Activated naive CD4-positive, alpha-beta T cell (primary cell): ENCODE data around the gene NPAS4.
"Not testable (repeated sequence)": the region's sequence is repeated elsewhere in the genome, so short reads cannot be mapped to it uniquely, and the experiment has no call there.

Experiments used
- DNase-seq, 4 experiments: peaks; one replicate each; lab custom pipeline; 2025; lab: John Stamatoyannopoulos, UW

Gene NPAS4

DNA sequence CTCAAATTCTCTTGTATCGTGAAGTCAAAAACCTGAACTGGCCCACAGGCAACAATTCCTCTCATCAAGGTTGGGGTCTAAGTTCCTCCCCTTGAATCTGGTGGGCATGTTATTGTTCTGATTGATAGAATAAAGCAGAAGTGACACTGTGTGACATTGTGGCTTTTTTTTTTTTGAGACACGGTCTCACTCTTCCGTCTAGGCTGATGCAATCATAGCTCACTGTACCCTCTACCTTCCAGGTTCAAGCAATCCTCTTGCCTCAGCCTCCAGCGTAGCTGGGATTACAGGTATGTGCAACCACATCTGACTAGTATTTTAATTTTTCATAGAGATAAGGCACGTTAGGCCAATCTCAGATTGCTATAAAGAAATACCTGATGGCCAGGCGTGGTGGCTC, 37.0 kb downstream of the NPAS4 start:
- no peak for DNase-seq

- no peak for DNase-seq
These were observed 38.4 kb downstream of the NPAS4 start for GRCh38 chr11:66459138-66459778.

- no peak for DNase-seq
These were observed 41.2 kb downstream of the NPAS4 start for GRCh38 chr11:66462010-66462409.

DNA sequence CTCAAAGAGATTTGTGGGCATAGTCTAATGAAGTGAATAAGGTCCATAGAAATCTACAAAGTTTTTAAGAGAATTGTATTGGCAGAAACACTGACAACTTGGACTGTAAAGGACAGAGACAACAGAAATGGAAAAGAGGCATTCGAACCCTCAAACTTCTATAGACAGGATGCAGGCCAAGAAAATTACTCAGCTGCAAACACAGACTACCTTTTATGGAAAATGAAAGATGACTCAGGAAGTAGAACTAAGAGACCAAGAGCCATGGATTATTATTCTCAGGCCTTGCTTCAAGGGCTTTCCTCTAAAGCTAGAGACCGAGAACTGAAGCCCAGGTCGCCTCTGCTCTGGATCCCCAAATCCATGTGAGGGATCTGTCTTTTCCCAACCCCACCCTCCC, 42.1 kb downstream of the NPAS4 start:
- DNase-seq: no peak

DNA sequence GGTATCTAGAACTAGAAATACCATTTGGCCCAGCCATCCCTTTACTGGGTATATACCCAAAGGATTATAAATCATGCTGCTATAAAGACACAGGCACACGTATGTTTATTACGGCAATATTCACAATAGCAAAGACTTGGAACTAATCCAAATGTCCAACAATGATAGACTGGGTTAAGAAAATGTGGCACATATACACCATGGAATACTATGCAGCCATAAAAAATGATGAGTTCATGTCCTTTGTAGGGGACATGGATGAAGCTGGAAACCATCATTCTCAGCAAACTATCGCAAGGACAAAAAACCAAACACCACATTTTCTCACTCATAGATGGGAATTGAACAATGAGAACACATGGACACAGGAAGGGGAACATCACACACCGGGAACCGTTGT, 43.3 kb downstream of the NPAS4 start:
- not testable (repeated sequence) for DNase-seq

DNA sequence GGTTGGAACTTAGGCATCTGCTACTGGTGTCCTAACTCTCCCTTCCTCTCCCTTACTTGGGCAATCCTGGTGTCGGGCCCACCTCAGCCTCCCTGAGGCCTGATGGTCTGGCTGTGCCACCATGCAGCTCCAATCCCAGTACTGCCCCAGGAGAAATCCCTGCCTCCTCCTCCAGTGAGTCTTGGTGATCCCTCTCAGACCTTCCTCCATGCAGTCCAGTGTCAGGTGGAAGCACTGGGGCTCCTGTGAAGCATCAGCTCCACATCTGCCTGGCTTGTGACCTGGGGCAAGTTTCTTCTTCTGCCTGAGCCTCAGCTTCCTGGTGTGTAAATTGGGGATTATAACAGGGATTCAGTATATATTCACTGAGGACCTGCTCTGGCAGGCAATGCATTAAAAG, 44.1 kb downstream of the NPAS4 start:
- no peak for DNase-seq

- DNase-seq: no peak
These were observed 44.8 kb downstream of the NPAS4 start for GRCh38 chr11:66465373-66466224.

GRCh38 chr11:66466225-66467033, 45.6 kb downstream of the NPAS4 start, which contains the start of gene PELI3:
PELI3 (plus strand) TSS chr11:66466905; CDS start chr11:66468129, 1,224 bp downstream.
- DNase-seq: peak; percentile 78 to 94 (median 92)

DNA sequence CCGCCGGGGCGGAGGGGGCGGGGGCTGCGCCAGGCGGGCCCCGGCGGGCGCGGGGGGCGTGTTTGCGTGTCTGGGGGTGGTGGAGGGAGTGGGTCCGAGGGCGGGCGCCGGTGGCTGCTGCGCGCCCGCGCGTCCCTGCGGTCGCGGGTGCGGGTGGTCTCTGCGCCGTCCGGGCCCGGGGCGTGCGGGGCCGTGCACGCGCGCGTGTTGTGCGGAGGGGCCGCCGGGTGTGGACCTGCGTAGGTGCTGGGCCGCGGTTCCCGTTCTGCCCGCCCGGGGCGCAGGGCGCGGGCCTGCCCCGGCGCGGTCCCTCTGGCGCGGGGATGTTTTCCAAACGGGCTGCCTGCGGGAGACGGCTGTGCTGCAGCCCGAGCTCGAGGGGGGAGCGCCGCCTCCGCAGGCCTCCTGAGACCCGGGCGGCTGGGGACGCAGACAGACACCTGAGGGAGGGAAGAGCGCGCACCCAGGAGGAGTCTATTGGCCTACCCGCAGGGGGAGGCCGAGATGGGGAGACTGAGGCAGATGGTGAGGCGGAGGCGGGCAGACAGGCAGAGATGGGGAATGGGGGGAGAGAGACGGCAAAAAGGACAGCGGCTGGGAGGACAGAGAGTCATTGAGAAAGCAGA, 46.3 kb downstream of the NPAS4 start:
- peak in 2 of 4 experiments; percentile 27 to 59 for DNase-seq

DNA sequence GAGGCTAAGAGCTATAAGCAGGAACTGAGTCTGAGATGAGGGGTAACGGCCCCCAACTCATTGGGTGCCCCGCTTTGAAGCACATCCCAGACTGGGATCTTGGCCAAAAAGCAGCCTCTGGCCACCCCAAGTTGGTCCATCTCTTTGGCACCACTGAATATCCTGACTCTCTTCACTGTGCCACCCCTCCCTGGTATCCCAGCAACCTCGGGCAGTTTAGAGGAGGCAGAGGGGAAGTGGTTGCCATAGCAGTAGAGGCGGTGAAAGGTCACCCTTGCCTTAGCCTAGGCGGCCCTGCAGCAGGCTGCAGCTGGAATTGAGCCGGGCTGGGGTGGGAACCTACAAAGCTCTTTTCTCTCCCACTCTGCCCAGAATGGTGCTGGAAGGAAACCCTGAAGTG, 46.9 kb downstream of the NPAS4 start:
- DNase-seq: no peak

GRCh38 chr11:66468691-66469090, 47.9 kb downstream of the NPAS4 start:
- DNase-seq: no peak

DNA sequence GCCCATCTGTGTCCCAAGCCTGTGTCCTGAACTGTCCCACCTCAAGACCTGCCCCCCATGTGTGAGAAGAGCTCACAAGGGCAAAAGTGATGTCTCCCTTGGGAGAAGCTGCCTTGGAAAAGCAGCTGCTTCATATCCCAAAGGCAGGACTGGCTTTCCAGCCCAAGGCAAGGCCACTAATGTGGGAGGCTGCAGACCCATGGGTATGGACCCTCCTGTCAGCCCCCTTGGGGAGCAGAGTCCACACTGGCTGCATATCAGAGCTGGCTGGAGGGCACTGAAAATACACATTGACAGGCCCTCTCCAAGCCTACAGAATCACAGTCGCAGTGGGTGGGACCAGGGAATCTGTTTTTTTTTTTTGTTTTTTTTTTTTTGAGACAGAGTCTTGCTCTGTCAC, 48.6 kb downstream of the NPAS4 start:
- no peak for DNase-seq

GRCh38 chr11:66470015-66470414, 49.2 kb downstream of the NPAS4 start:
- DNase-seq: no peak

DNA sequence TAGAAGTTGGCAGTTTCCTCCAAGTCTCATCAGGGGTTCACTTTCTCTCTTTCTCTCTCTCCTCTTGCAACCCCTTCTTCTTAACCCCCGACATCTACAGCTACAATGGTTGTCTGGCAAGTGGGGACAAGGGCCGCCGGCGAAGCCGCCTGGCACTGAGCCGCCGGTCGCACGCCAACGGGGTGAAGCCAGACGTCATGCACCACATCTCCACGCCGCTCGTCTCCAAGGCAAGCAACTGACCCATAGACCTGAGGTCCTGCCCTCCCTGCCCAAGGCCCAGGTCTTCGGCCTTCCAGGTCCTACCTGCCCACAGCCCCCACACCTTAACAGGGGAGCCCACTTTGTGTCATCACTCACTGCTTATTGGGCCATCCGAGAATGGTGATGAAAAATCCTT, 50.3 kb downstream of the NPAS4 start:
- DNase-seq: no peak

DNA sequence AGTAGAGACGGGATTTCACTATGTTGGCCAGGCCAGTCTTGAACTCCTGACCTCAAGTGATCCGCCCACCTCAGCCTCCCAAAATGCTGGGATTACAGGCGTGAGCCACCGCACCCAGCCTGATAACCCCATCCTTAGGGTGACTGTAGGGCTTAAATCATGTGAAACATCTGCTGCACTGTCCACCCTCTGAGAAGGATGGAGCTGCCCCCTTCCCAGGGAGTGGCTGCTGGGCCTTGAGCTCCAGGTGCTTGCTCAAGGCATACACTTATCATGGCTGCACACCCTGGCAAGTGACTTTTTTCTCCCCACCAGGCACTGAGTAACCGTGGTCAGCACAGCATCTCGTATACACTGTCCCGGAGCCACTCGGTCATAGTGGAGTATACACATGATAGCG, 51.2 kb downstream of the NPAS4 start:
- no peak for DNase-seq

DNA sequence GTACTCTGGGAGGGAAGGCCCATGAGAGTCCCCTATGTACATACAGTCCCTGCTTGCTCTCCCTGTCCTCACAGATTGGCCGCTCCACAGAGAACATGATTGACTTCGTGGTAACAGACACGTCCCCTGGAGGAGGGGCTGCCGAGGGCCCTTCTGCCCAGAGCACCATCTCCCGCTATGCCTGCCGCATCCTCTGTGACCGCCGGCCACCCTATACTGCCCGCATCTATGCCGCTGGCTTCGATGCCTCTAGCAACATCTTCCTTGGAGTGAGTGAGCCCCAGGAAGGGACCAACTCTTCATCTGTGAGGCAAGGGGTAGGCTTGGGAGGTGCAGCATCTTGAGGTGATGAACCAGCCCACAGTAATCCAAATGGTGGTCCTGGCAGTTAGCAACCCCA, 52.3 kb downstream of the NPAS4 start:
- DNase-seq: no peak

DNA sequence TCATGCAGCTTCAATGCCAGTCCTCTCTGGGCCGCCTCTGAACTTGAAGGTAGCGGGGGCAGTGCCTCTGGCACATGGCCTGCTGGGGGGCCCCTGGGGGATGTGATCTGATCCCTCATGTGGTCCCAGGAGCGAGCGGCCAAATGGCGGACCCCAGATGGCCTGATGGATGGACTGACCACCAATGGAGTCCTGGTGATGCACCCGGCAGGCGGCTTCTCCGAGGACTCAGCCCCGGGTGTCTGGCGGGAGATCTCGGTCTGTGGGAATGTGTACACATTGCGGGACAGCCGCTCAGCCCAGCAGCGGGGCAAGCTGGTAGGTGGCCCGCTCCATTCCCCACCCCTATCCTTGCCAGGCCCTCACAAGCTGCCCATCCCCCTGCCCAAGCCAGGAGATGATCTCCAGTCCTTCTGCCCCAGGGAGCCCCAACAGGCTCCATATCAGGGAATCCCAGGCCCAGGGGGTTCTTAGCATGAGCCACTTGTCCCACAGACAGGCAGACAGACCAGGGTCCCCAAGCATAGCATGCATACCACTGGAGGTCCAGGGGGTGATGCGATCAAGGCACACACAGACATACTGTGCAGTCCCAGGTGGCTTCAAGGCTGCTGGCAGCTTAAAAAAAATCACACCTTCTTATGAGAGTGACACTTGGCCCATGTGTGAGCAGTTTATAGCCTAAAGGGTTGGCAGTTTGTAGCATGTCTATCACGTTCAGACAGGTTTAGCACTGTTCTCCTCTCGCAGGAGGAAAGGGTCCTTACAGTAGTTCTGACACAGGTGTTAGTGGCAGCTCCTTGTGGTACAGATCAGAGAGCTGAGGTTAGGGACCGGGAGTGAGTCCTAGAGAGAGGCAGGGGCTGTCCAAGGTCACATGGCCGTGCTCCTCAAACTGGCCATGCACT, 53.0 kb downstream of the NPAS4 start:
- no peak for DNase-seq

DNA sequence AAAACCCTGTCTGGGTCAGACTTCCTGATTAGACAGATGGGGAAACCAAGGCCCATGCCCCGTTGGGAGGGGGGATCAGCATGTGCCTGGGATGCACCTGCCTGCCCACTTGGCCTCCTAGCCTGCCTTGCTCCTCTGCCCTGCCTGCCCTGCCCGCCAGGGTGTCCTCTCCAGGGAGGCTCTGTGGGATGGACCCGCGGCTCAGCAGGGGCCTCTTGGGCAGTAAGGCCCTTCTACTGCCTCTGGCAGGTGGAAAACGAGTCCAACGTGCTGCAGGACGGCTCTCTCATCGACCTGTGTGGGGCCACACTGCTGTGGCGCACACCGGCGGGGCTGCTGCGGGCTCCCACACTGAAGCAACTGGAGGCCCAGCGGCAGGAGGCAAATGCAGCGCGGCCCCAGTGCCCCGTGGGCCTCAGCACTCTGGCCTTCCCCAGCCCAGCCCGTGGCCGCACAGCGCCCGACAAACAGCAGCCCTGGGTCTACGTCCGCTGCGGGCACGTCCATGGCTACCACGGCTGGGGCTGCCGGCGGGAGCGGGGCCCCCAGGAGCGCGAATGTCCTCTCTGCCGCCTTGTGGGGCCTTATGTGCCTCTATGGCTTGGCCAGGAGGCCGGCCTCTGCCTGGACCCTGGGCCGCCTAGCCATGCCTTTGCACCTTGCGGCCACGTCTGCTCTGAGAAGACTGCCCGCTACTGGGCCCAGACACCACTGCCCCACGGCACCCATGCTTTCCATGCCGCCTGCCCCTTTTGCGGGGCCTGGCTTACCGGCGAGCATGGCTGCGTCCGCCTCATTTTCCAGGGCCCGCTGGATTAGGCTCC, 54.7 kb downstream of the NPAS4 start:
- no peak for DNase-seq
